ENCODE data around the gene NUP188.

DNA sequence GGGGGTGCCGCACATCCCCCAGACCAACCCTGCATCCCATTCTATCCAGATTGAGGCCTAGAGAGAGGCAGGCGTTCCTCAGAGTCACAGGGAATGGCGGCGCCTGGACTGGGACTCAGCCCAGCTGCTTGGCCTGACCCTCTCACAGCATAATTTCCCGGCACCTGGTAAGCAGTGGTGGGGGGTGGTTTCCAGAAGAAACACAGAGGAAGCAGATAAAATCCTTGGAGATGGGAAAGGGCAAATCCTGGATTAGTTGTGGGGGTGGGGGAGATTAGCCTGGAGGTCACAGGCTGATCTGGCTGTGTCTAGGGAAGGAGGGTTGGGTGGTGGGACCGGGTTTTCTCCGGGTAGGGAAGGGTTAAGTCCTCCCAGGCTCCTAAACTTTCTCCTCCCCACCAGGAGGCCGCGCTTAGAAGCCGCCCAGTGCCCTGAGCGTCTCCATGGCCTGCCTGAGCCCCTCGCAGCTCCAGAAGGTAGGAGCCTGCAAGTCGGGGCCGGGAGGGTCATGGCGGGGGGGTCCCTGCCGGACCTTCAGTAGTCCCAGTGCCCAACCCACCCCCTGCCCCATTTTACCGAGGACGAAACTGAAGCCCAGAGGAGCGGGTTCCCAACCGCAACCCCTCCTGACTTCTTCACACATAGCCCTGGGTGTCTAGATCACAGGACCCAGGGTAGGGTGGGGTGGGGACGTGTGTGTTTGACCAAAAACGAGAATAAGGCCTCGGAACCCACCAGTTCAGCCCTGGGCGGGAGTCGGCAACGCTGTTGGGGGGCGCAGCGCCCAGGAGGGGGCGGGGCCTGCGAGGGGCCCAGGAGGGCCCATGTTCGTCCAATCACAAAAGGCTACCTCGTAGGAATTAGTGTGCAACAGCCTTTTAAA, 25.4 kb upstream of the NUP188 start:
- TF ChIP-seq CTCF (optimal IDR thresholded peaks at IDR 0.05 in 1 of 3, IDR thresholded peaks at IDR 0.05 in 1 of 3, conservative IDR thresholded peaks at IDR 0.05 in 1 of 3; ENCODE audit: extremely low read depth in 1 of 3, insufficient read depth in 2 of 3, low read length in 3 of 3) (no peak), EZH2 (IDR thresholded peaks at IDR 0.05; ENCODE audit: low read length) (no peak)
